Transverse colon (tissue), 4 donors: Measurements from ENCODE around the gene RSAD2.

Experiments used
- CTCF ChIP-seq, 5 experiments: fragments of 200-600 bp in 3 of 5; fragments of 450-650 bp in 2 of 5; sonication (generic) in 3 of 5; IDR thresholded peaks; 1 replicate in 2 of 5; 2 replicates in 3 of 5; pipeline ENCODE4 v1.5.1; 2016 to 2017; ENCODE audit warnings: antibody characterized with exemption in 5 of 5, inconsistent platforms in 3 of 5, mild to moderate bottlenecking in 2 of 5, moderate library complexity in 1 of 5
- EP300 ChIP-seq: sonication (generic); formaldehyde crosslinking; IDR thresholded peaks from one replicate; pipeline ENCODE4 v1.6.1; 2017; ENCODE audit warnings: antibody characterized with exemption, low read depth
- POLR2AphosphoS5 ChIP-seq, 3 donors: sonication (generic); formaldehyde crosslinking; IDR thresholded peaks; one replicate each; pipeline ENCODE4 v1.6.1; 2016; ENCODE audit warnings: antibody characterized with exemption in 3 of 3

GRCh38 chr2:6879011-6879410, 1.4 kb downstream of the RSAD2 start:
- no peak for TF ChIP-seq CTCF (IDR thresholded peaks at IDR 0.05)
- TF ChIP-seq POLR2AphosphoS5 (IDR thresholded peaks at IDR 0.05) = no peak
- no peak for TF ChIP-seq EP300
